IMR-90 (cell line): ENCODE results near the gene GANC. TPM values are rescaled to one million over a fixed set of nuclear protein-coding genes. Genes with fewer than 3 reads are reported as not detected.

Experiments used
- ATAC-seq: fragments of 200-7000 bp; cut with Tn5 transposase; 2 replicates; pipeline ENCODE4 v1.9.1; 2020; ENCODE audit warnings: low read depth, mild to moderate bottlenecking, moderate library complexity
- BruUV-seq: library from RNA; stranded (reverse); fragments of 400-500 nt; replicated peaks from 2 replicates; lab custom pipeline; 2021; lab: Mats Ljungman, UMichigan
- CTCF ChIA-PET: fragments of 300-600 bp; formaldehyde crosslinking; extraction: SDS; loops from one replicate; lab custom pipeline; 2021; ENCODE audit warnings: antibody characterized with exemption; lab: Yijun Ruan, JAX
- POLR2A ChIA-PET: fragments of 300-600 bp; sonication (Branson Sonifier 250); formaldehyde crosslinking; loops from one replicate; lab custom pipeline; 2022; ENCODE audit warnings: antibody characterized with exemption; ENCODE audit not compliant: unreplicated experiment; lab: Charles Lee
- DNase-seq: peaks from one replicate; pipeline ENCODE4 v3.0.0; 2013
- H2AFZ ChIP-seq: replicated peaks from 2 replicates; pipeline ENCODE3; 2013; ENCODE audit warnings: low read length, mild to moderate bottlenecking; ENCODE audit not compliant: poor library complexity
- H2AK5ac ChIP-seq: 2 replicates; pipeline ENCODE4 v1.6.1; 2013; ENCODE audit warnings: low read depth, low read length, inconsistent platforms
- H2AK9ac ChIP-seq: replicated peaks from 2 replicates; pipeline ENCODE3; 2013; ENCODE audit warnings: mild to moderate bottlenecking, low read depth, low read length, moderate library complexity; ENCODE audit not compliant: poor library complexity
- H2BK120ac ChIP-seq: 2 replicates; pipeline ENCODE4 v1.6.1; 2013; ENCODE audit warnings: low read depth, low read length, inconsistent platforms
- H2BK15ac ChIP-seq: 3 replicates; pipeline ENCODE4 v1.6.1; 2013; ENCODE audit warnings: low read depth, low read length, inconsistent platforms
- H2BK20ac ChIP-seq: 2 replicates; pipeline ENCODE4 v1.6.1; 2013; ENCODE audit warnings: low read depth, mild to moderate bottlenecking, inconsistent platforms, low read length, moderate library complexity
- H2BK5ac ChIP-seq: 2 replicates; pipeline ENCODE4 v1.6.1; 2013; ENCODE audit warnings: mild to moderate bottlenecking, low read depth, low read length, inconsistent platforms; ENCODE audit not compliant: poor library complexity, severe bottlenecking
- H3K14ac ChIP-seq: replicated peaks from 2 replicates; pipeline ENCODE4 v1.6.1; 2013; ENCODE audit warnings: low read depth, low read length, inconsistent platforms
- H3K18ac ChIP-seq: 2 replicates; pipeline ENCODE4 v1.6.1; 2013; ENCODE audit warnings: low read depth, low read length, control low read depth
- H3K23ac ChIP-seq: 2 replicates; pipeline ENCODE4 v1.6.1; 2013; ENCODE audit warnings: low read depth, low read length, inconsistent platforms
- H3K27ac ChIP-seq: 2 replicates; pipeline ENCODE4 v1.5.1; 2013; ENCODE audit warnings: mild to moderate bottlenecking, control low read depth, low read length; ENCODE audit not compliant: insufficient read depth
- H3K27me3 ChIP-seq: 2 replicates; pipeline ENCODE4 v1.6.1; 2013; ENCODE audit warnings: low read length; ENCODE audit not compliant: control insufficient read depth, insufficient read depth
- H3K36me3 ChIP-seq: 2 replicates; pipeline ENCODE4 v1.6.1; 2013; ENCODE audit warnings: low read length, mixed read lengths; ENCODE audit not compliant: control insufficient read depth, insufficient read depth
- H3K4ac ChIP-seq: 2 replicates; pipeline ENCODE4 v1.6.1; 2013; ENCODE audit warnings: low read depth, low read length, inconsistent platforms
- H3K4me1 ChIP-seq: 2 replicates; pipeline ENCODE4 v1.6.1; 2013; ENCODE audit warnings: low read length, mixed read lengths; ENCODE audit not compliant: control insufficient read depth, insufficient read depth
- H3K4me2 ChIP-seq: 2 replicates; pipeline ENCODE4 v1.6.1; 2013; ENCODE audit warnings: low read depth, mild to moderate bottlenecking, control low read depth, low read length, moderate library complexity
- H3K4me3 ChIP-seq: 2 replicates; pipeline ENCODE4 v1.5.1; 2013; ENCODE audit warnings: low read depth, mild to moderate bottlenecking, control low read depth, low read length, moderate library complexity; ENCODE audit not compliant: insufficient read depth
- H3K56ac ChIP-seq: 2 replicates; pipeline ENCODE4 v1.6.1; 2013; ENCODE audit warnings: low read length, inconsistent platforms; ENCODE audit not compliant: insufficient read depth; ENCODE audit errors: extremely low read depth
- H3K79me1 ChIP-seq, 2 experiments: 2 replicates each; pipeline ENCODE4 v1.6.1; 2013; ENCODE audit warnings: low read length in 2 of 2, inconsistent platforms in 1 of 2, low read depth in 1 of 2
- H3K9ac ChIP-seq: 2 replicates; pipeline ENCODE4 v1.6.1; 2013; ENCODE audit warnings: low read depth, low read length, control low read depth
- H3K9me1 ChIP-seq: 2 replicates; pipeline ENCODE4 v1.6.1; 2013; ENCODE audit warnings: low read length, inconsistent platforms; ENCODE audit not compliant: insufficient read depth
- H3K9me3 ChIP-seq: 2 replicates; pipeline ENCODE4 v1.6.1; 2013; ENCODE audit warnings: low read length; ENCODE audit not compliant: control insufficient read depth, insufficient read depth
- H4K20me1 ChIP-seq: 2 replicates; pipeline ENCODE4 v1.6.1; 2013; ENCODE audit warnings: low read length, inconsistent platforms; ENCODE audit not compliant: insufficient read depth
- H4K5ac ChIP-seq: 2 replicates; pipeline ENCODE4 v1.6.1; 2013; ENCODE audit warnings: mild to moderate bottlenecking, low read depth, low read length, control low read depth
- H4K8ac ChIP-seq, 2 experiments: 2 replicates each; pipeline ENCODE4 v1.6.1; 2013; ENCODE audit warnings: low read depth in 2 of 2, low read length in 2 of 2, control low read depth in 1 of 2, inconsistent platforms in 1 of 2
- H4K91ac ChIP-seq: 2 replicates; pipeline ENCODE4 v1.6.1; 2013; ENCODE audit warnings: low read depth, low read length, inconsistent platforms; ENCODE audit not compliant: insufficient read depth
- BHLHE40 ChIP-seq: fragments of 150-350 bp; IDR thresholded peaks from 2 replicates; pipeline ENCODE4 v1.6.1; 2016; ENCODE audit warnings: mild to moderate bottlenecking, low read depth, low read length
- CEBPB ChIP-seq: IDR thresholded peaks from 2 replicates; pipeline ENCODE4 v1.6.1; 2012; ENCODE audit warnings: low read depth, low read length, improper control_type of control experiment
- CHD1 ChIP-seq: IDR thresholded peaks from 2 replicates; pipeline ENCODE4 v1.6.1; 2012; ENCODE audit warnings: low read depth, low read length, improper control_type of control experiment
- CTCF ChIP-seq: conservative IDR thresholded peaks from 2 replicates; pipeline ENCODE4 v1.5.1; 2012; ENCODE audit warnings: mild to moderate bottlenecking, low read depth, low read length, improper control_type of control experiment
- ELK1 ChIP-seq: fragments of 150-350 bp; IDR thresholded peaks from 2 replicates; pipeline ENCODE4 v1.6.1; 2016; ENCODE audit warnings: low read depth, mild to moderate bottlenecking, low read length, moderate library complexity, borderline replicate concordance
- FOS ChIP-seq: fragments of 150-350 bp; IDR thresholded peaks from 2 replicates; pipeline ENCODE4 v1.6.1; 2016; ENCODE audit warnings: low read depth, low read length
- MAFK ChIP-seq: IDR thresholded peaks from 2 replicates; pipeline ENCODE4 v1.6.1; 2012; ENCODE audit warnings: low read depth, low read length, improper control_type of control experiment
- MAZ ChIP-seq: IDR thresholded peaks from 2 replicates; pipeline ENCODE4 v1.6.1; 2012; ENCODE audit warnings: low read depth, mild to moderate bottlenecking, low read length, improper control_type of control experiment, moderate library complexity, borderline replicate concordance
- MXI1 ChIP-seq: IDR thresholded peaks from 2 replicates; pipeline ENCODE4 v1.6.1; 2012; ENCODE audit warnings: low read depth, mild to moderate bottlenecking, low read length, moderate library complexity, borderline replicate concordance
- RAD21 ChIP-seq: IDR thresholded peaks from 2 replicates; pipeline ENCODE4 v1.6.1; 2012; ENCODE audit warnings: low read length, improper control_type of control experiment
- RCOR1 ChIP-seq: IDR thresholded peaks from 2 replicates; pipeline ENCODE4 v1.6.1; 2012; ENCODE audit warnings: mild to moderate bottlenecking, low read length, improper control_type of control experiment; ENCODE audit not compliant: insufficient replicate concordance
- RFX5 ChIP-seq: IDR thresholded peaks from 2 replicates; pipeline ENCODE4 v1.8.0; 2012; ENCODE audit warnings: low read depth, mild to moderate bottlenecking, low read length, moderate library complexity
- SMC3 ChIP-seq: fragments of 150-350 bp; IDR thresholded peaks from 2 replicates; pipeline ENCODE4 v1.6.1; 2016; ENCODE audit warnings: low read depth, mild to moderate bottlenecking, antibody characterized with exemption, low read length, moderate library complexity
- USF2 ChIP-seq: fragments of 150-350 bp; IDR thresholded peaks from 2 replicates; pipeline ENCODE4 v1.6.1; 2017; ENCODE audit warnings: mild to moderate bottlenecking, antibody characterized with exemption, low read length, low read depth
- WGBS, 2 experiments: methylation state at CpG; one replicate each; pipeline versions ENCODE4 v1.1.5 to v1.1.7; 2013; ENCODE audit warnings: missing lambda C conversion rate in 2 of 2; ENCODE audit not compliant: insufficient read length in 1 of 2; ENCODE audit errors: extremely low coverage in 2 of 2; 5-methylcytosine and 5-hydroxymethylcytosine counted together
- dilution Hi-C: fragments of 300-500 bp; cut with HindIII; formaldehyde crosslinking; loops from one replicate; pipeline ENCODE4 v1.14.3; 2018; ENCODE audit warnings: low sequenced_read_pairs; ENCODE audit not compliant: unreplicated experiment
- in situ Hi-C: fragments of 300-500 bp; cut with MboI; formaldehyde crosslinking; loops from 3 replicates; pipeline ENCODE4 v1.14.3; 2019; ENCODE audit warnings: low sequenced_read_pairs, inconsistent platforms, mixed read lengths
- intact Hi-C: fragments of 100-400 bp; cut with micrococcal nuclease; formaldehyde crosslinking; loops from 2 replicates; pipeline ENCODE4 v1.10.0; 2022
- polyA plus RNA-seq, 3 experiments: library from polyadenylated mRNA; depleted of rRNA; stranded (reverse); fragments of >200 nt; gene quantifications; 2 replicates each; pipeline ENCODE4 v1.2.3, GENCODE V29; 2012; ENCODE audit warnings: low replicate concordance in 1 of 3
- total RNA-seq: library from RNA; depleted of rRNA; stranded (reverse); fragments of >200 nt; gene quantifications from 2 replicates; pipeline ENCODE4 v1.2.3, GENCODE V29; 2012

The GANC gene
- total and polyA plus RNA-seq, 2 of the 4 experiments (the other 2 are of a cell fraction), result 7.1 to 19.2 TPM

- no peak overlapping the region for H3K4ac ChIP-seq
- no TSS peak for BruUV-seq
- H3K4me2 ChIP-seq, result no peak overlapping the region
- WGBS, 2 experiments, result no CpG with 5 or more reads among the region's 3 CpGs
- TF ChIP-seq RCOR1, result no peak
- TF ChIP-seq RFX5, result no peak
- TF ChIP-seq CEBPB, result no peak
- no peak for TF ChIP-seq MAZ
- no peak for TF ChIP-seq MAFK
- no peak for TF ChIP-seq BHLHE40
- no peak for TF ChIP-seq USF2
- no peak for TF ChIP-seq CTCF
- TF ChIP-seq ELK1, result no peak
- TF ChIP-seq SMC3, result no peak
- TF ChIP-seq CHD1, result no peak
- no peak for TF ChIP-seq MXI1
- TF ChIP-seq FOS, result no peak
- no peak for TF ChIP-seq RAD21
- dilution Hi-C loops (no loop called here), in situ Hi-C loops (no loop called here), intact Hi-C loops (no loop called here)
- no peak overlapping the region for H2BK120ac ChIP-seq
- H2BK5ac ChIP-seq, result no peak overlapping the region
- ATAC-seq (no peak), DNase-seq (no peak)
- H3K27me3 ChIP-seq, result no peaks in the 10 kb centered on the region
- H3K9me3 ChIP-seq, result no peaks in the 10 kb centered on the region
- ChIA-PET CTCF (no interaction called here), POLR2A (no interaction called here)
- H2AFZ ChIP-seq, result no peak overlapping the region
- no peak overlapping the region for H4K8ac ChIP-seq
- no peak overlapping the region for H4K91ac ChIP-seq
- no peaks in the 10 kb centered on the region for H3K9me1 ChIP-seq
- no peak overlapping the region for H3K9ac ChIP-seq
- no peak overlapping the region for H3K23ac ChIP-seq
- no peak overlapping the region for H2AK9ac ChIP-seq
- H3K18ac ChIP-seq, result no peak overlapping the region
- no peak overlapping the region for H3K14ac ChIP-seq
- no peaks in the 10 kb centered on the region for H3K36me3 ChIP-seq
- H4K5ac ChIP-seq, result no peak overlapping the region
- H4K20me1 ChIP-seq, result no peaks in the 10 kb centered on the region
- H2BK15ac ChIP-seq, result no peak overlapping the region
- H3K4me3 ChIP-seq, result no peak overlapping the region
- no peak overlapping the region for H2AK5ac ChIP-seq
- no peak overlapping the region for H3K56ac ChIP-seq
- no peak overlapping the region for H3K27ac ChIP-seq
- no peaks in the 10 kb centered on the region for H3K4me1 ChIP-seq
- H2BK20ac ChIP-seq, result no peak overlapping the region
- H3K79me1 ChIP-seq, result no peaks in the 10 kb centered on the region
Observed at GRCh38 chr15:42363487-42363886, 90.5 kb downstream of the GANC start.
